Measurements from ENCODE around the gene HECTD4. TPM values are rescaled to one million over a fixed set of nuclear protein-coding genes. Genes with fewer than 3 reads are reported as not detected.

HECTD4 gene
- total RNA-seq, 1 experiment from 2014 or later: 30.0 TPM

DNA sequence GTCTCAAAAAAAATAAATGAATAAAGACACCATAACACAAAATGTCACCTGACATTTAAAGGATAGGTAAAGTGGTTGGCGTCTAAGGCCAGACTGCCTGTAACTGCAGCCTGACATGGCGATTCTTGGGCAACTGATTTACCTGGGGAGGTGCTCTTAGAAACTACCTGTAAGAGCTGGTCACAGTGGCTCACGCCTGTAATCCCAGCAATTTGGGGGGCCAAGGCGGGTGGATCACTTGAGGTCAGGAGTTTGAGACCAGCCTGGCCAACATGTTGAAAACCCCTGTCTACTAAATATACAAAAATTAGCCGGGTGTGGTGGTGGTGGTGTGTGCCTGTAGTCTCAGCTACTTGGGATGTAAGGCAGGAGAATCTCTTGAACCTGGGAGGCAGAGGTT is 18.8 kb upstream of the HECTD4 start:
- H3K18ac ChIP-seq (ENCODE audit: insufficient read length, low read depth, low read length): no peak overlapping the region
- H4K20me1 ChIP-seq (ENCODE audit: control insufficient read depth, insufficient read depth, insufficient read length): no peaks in the 10 kb centered on the region
- Mint-ChIP-seq H3K9me3 (no peaks in the 10 kb centered on the region), H3K4me3 (no peak overlapping the region), H3K27ac (no peak overlapping the region), H3K4me1 (no peaks in the 10 kb centered on the region), H3K36me3 (ENCODE audit: insufficient read depth in 1 of 3, low read depth in 3 of 3) (peaks cover 14 to 26% (median 18%) of the 10 kb centered on the region in 3 experiments), H3K27me3 (ENCODE audit: low read depth) (no peaks in the 10 kb centered on the region; the same call in 1 of the 2 replicates)
- no peak overlapping the region for H3K4ac ChIP-seq (ENCODE audit: low read depth, low read length)
- no peaks in the 10 kb centered on the region for H3K4me1 ChIP-seq (ENCODE audit: insufficient read depth, low read length)
- WGBS (ENCODE audit: extremely low coverage, insufficient read length, low lambda C conversion rate): no CpG with 5 or more reads among the region's 5 CpGs
- no peaks in the 10 kb centered on the region for H3K23me2 ChIP-seq (ENCODE audit: insufficient read length, low read depth, low read length, poor library complexity, severe bottlenecking)
- no peak overlapping the region for H3K4me2 ChIP-seq (ENCODE audit: insufficient read depth, insufficient read length, low read length)
- no peak for DNase-seq
- no peak overlapping the region for H2BK20ac ChIP-seq (ENCODE audit: low read depth, low read length, poor library complexity, severe bottlenecking)
- no peak overlapping the region for H2BK12ac ChIP-seq (ENCODE audit: insufficient read length, low read depth, low read length)
- H2BK5ac ChIP-seq (ENCODE audit: insufficient read length, low read length): no peak overlapping the region
- H4K91ac ChIP-seq (ENCODE audit: insufficient read length, low read depth, low read length): no peak overlapping the region
- H3K79me1 ChIP-seq (ENCODE audit: insufficient read depth, low read depth, low read length, poor library complexity, severe bottlenecking): no peaks in the 10 kb centered on the region
- H3K27ac ChIP-seq (ENCODE audit: insufficient read length, low read depth, low read length): no peak overlapping the region
- H2BK15ac ChIP-seq (ENCODE audit: low read depth, low read length): no peak overlapping the region
- H4K5ac ChIP-seq (ENCODE audit: insufficient read length, low read depth, low read length): no peak overlapping the region
- H3K56ac ChIP-seq (ENCODE audit: insufficient read length, low read depth, low read length): no peak overlapping the region
- no peak overlapping the region for H3T11ph ChIP-seq (ENCODE audit: low read length)
- H2AFZ ChIP-seq (ENCODE audit: low read length): no peak overlapping the region
- no peak overlapping the region for H3K9ac ChIP-seq (ENCODE audit: extremely low read depth, insufficient read length, low read length)
- H2AK5ac ChIP-seq (ENCODE audit: insufficient read length, low read length): no peak overlapping the region
- H3K27me3 ChIP-seq (ENCODE audit: insufficient read depth, low read length): no peaks in the 10 kb centered on the region
- no peak overlapping the region for H3K14ac ChIP-seq (ENCODE audit: insufficient read depth, low read length)
- no peak overlapping the region for H4K8ac ChIP-seq (replicated peaks; ENCODE audit: insufficient read length, low read depth, low read length)
- no peaks in the 10 kb centered on the region for H3K79me2 ChIP-seq (ENCODE audit: insufficient read depth, low read length)
- H3K23ac ChIP-seq (ENCODE audit: insufficient read length, low read depth, low read length): no peak overlapping the region
- H2BK120ac ChIP-seq (ENCODE audit: low read depth, low read length, poor library complexity, severe bottlenecking): no peak overlapping the region
- TF ChIP-seq, protein P1, sequence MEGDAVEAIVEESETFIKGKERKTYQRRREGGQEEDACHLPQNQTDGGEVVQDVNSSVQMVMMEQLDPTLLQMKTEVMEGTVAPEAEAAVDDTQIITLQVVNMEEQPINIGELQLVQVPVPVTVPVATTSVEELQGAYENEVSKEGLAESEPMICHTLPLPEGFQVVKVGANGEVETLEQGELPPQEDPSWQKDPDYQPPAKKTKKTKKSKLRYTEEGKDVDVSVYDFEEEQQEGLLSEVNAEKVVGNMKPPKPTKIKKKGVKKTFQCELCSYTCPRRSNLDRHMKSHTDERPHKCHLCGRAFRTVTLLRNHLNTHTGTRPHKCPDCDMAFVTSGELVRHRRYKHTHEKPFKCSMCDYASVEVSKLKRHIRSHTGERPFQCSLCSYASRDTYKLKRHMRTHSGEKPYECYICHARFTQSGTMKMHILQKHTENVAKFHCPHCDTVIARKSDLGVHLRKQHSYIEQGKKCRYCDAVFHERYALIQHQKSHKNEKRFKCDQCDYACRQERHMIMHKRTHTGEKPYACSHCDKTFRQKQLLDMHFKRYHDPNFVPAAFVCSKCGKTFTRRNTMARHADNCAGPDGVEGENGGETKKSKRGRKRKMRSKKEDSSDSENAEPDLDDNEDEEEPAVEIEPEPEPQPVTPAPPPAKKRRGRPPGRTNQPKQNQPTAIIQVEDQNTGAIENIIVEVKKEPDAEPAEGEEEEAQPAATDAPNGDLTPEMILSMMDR (conservative IDR thresholded peaks at IDR 0.05): no peak
- H3K9me3 ChIP-seq (ENCODE audit: control insufficient read depth, low read depth, low read length): no peaks in the 10 kb centered on the region

All from H9 (cell line).